ENCODE measurements around the gene PCDHB8. TPM values are rescaled to one million over a fixed set of nuclear protein-coding genes. Genes with fewer than 3 reads are reported as not detected.
"Not testable (repeated sequence)": the region's sequence is repeated elsewhere in the genome, so short reads cannot be mapped to it uniquely, and the experiment has no call there.

Gene PCDHB8
- total and polyA plus RNA-seq, 10 of the 15 experiments (the other 5 are each of a cell fraction or from before 2014, with no cell fraction given), result not detected

GRCh38 chr5:141180313-141180712 lies 2.7 kb downstream of the PCDHB8 start:
- intact Hi-C loops (cut with micrococcal nuclease; ENCODE audit: unreplicated experiment), result loop anchor here (10.0 kb wide), 1 partner anchor 384 kb away; no protein-coding TSS in a partner anchor
- Histone ChIP-seq H3K36me3 (ENCODE audit: control insufficient read depth in 2 of 2, insufficient read depth in 2 of 2, low read length in 1 of 2) (no peaks in the 10 kb centered on the region), H3K27ac (ENCODE audit: control insufficient read depth, insufficient read depth) (no peak overlapping the region), H3K4me3 (no peak overlapping the region), H2AFZ (ENCODE audit: control insufficient read depth, low read depth, low read length) (no peak overlapping the region), H3K9me3 (replicated peaks; ENCODE audit: control insufficient read depth, insufficient read depth, low read length) (no peaks in the 10 kb centered on the region; the same call in 2 of the 3 replicates), H3K27me3 (replicated peaks in 1 of 2; ENCODE audit: control insufficient read depth in 2 of 2, insufficient read depth in 2 of 2, low read length in 1 of 2) (no peaks in the 10 kb centered on the region), H3K4me1 (ENCODE audit: control insufficient read depth, insufficient read depth, low read length) (no peaks in the 10 kb centered on the region), H3K79me2 (ENCODE audit: control insufficient read depth, insufficient read depth, low read length) (no peaks in the 10 kb centered on the region), H4K20me1 (ENCODE audit: control insufficient read depth, insufficient read depth) (no peaks in the 10 kb centered on the region), H3K4me2 (ENCODE audit: control insufficient read depth, insufficient read depth) (no peak overlapping the region), H3K9ac (ENCODE audit: control insufficient read depth, insufficient read depth, low read length) (no peak overlapping the region)
- ChIA-PET RAD21 (ENCODE audit: unreplicated experiment) (no interaction called here), SMC1A (ENCODE audit: uncharacterized antibody, unreplicated experiment) (no interaction called here), CTCF (no interaction called here), POLR2A (no interaction called here)
- BruUV-seq (replicated peaks), result no TSS peak
- no peak for FAIRE-seq
- ATAC-seq, result no peak
- in situ Hi-C loops (cut with MboI), result no loop called here
- WGBS (ENCODE audit: insufficient coverage, insufficient replicate concordance, low lambda C conversion rate, missing lambda C conversion rate), result 37% methylated on average over 1 of the region's 1 CpG
- no peak for DNase-seq (ENCODE audit: low read depth, low spot score)
- no peak for TF ChIP-seq BRCA1 (IDR thresholded peaks at IDR 0.05; ENCODE audit: low read depth, low read length)
- no peak for TF ChIP-seq BCL11A (IDR thresholded peaks at IDR 0.05; ENCODE audit: low read depth, low read length)
- no peak for TF ChIP-seq IRF3 (IDR thresholded peaks at IDR 0.05)

- Histone ChIP-seq H3K4me1 (ENCODE audit: control insufficient read depth, insufficient read depth, low read length) (no peaks in the 10 kb centered on the region), H3K9me3 (replicated peaks; ENCODE audit: control insufficient read depth, insufficient read depth, low read length) (no peaks in the 10 kb centered on the region; the same call in 2 of the 3 replicates), H3K27me3 (replicated peaks in 1 of 2; ENCODE audit: control insufficient read depth in 2 of 2, insufficient read depth in 2 of 2, low read length in 1 of 2) (no peaks in the 10 kb centered on the region), H3K4me2 (ENCODE audit: control insufficient read depth, insufficient read depth) (no peak within 1 kb of the TSS), H2AFZ (ENCODE audit: control insufficient read depth, low read depth, low read length) (no peak within 1 kb of the TSS), H3K4me3 (no peak within 1 kb of the TSS), H3K79me2 (ENCODE audit: control insufficient read depth, insufficient read depth, low read length) (no peaks in the 10 kb centered on the region), H3K27ac (ENCODE audit: control insufficient read depth, insufficient read depth) (no peak within 1 kb of the TSS), H3K36me3 (ENCODE audit: control insufficient read depth in 2 of 2, insufficient read depth in 2 of 2, low read length in 1 of 2) (no peaks in the 10 kb centered on the region), H4K20me1 (ENCODE audit: control insufficient read depth, insufficient read depth) (no peaks in the 10 kb centered on the region), H3K9ac (ENCODE audit: control insufficient read depth, insufficient read depth, low read length) (no peak within 1 kb of the TSS)
- ChIA-PET POLR2A (no interaction called here), CTCF (no interaction called here), RAD21 (ENCODE audit: unreplicated experiment) (no interaction called here), SMC1A (ENCODE audit: uncharacterized antibody, unreplicated experiment) (no interaction called here)
- TF ChIP-seq SMARCA5 (IDR thresholded peaks at IDR 0.05) (no peak), RAD21 (IDR thresholded peaks at IDR 0.05; ENCODE audit: insufficient read depth, low read depth, low read length) (peak; percentile 17; the same call in 1 of the 2 replicates)
- 21% methylated on average over 13 of the region's 13 CpGs for WGBS (ENCODE audit: insufficient coverage, insufficient replicate concordance, low lambda C conversion rate, missing lambda C conversion rate)
- no peak for DNase-seq (ENCODE audit: low read depth, low spot score)
- in situ Hi-C loops (cut with MboI) (no loop called here), intact Hi-C loops (cut with micrococcal nuclease; ENCODE audit: unreplicated experiment) (loop anchor here (10.0 kb wide), 1 partner anchor 383 kb away; no protein-coding TSS in a partner anchor)
- BruUV-seq (replicated peaks), result no TSS peak
- ATAC-seq, result no peak
- no peak for FAIRE-seq
Observed at GRCh38 chr5:141182248-141182647, 4.7 kb downstream of the PCDHB8 start, which contains the start of gene PCDHB16. Gene PCDHB16 (plus strand): TSS chr5:141182387. CDS start chr5:141182560, 173 bp downstream.

- H2AFZ ChIP-seq (ENCODE audit: control insufficient read depth, low read depth, low read length); H3K4me2 ChIP-seq (ENCODE audit: control insufficient read depth, insufficient read depth); POLR2A ChIA-PET; H3K4me1 ChIP-seq (ENCODE audit: control insufficient read depth, insufficient read depth, low read length); SMC1A ChIA-PET (ENCODE audit: uncharacterized antibody, unreplicated experiment); BruUV-seq (replicated peaks); H3K4me3 ChIP-seq; H3K9me3 ChIP-seq (replicated peaks; ENCODE audit: control insufficient read depth, insufficient read depth, low read length); in situ Hi-C loops (cut with MboI); CTCF ChIA-PET; H3K9ac ChIP-seq (ENCODE audit: control insufficient read depth, insufficient read depth, low read length); DNase-seq (ENCODE audit: low read depth, low spot score); H4K20me1 ChIP-seq (ENCODE audit: control insufficient read depth, insufficient read depth); H3K36me3 ChIP-seq (ENCODE audit: control insufficient read depth in 2 of 2, insufficient read depth in 2 of 2, low read length in 1 of 2); FAIRE-seq; H3K27me3 ChIP-seq (replicated peaks in 1 of 2; ENCODE audit: control insufficient read depth in 2 of 2, insufficient read depth in 2 of 2, low read length in 1 of 2); ATAC-seq; RAD21 ChIA-PET (ENCODE audit: unreplicated experiment); H3K27ac ChIP-seq (ENCODE audit: control insufficient read depth, insufficient read depth); H3K79me2 ChIP-seq (ENCODE audit: control insufficient read depth, insufficient read depth, low read length): not testable (repeated sequence)
- intact Hi-C loops (cut with micrococcal nuclease; ENCODE audit: unreplicated experiment), result loop anchor here (10.0 kb wide), 1 partner anchor 381 kb away; no protein-coding TSS in a partner anchor
- WGBS (ENCODE audit: insufficient coverage, insufficient replicate concordance, low lambda C conversion rate, missing lambda C conversion rate), result 54% methylated on average over 17 of the region's 69 CpGs
Observed at GRCh38 chr5:141184117-141184855, 6.7 kb downstream of the PCDHB8 start.

Measured in GM12878 (cell line).